Smooth muscle cell (in vitro differentiated cells): Measurements from ENCODE around the gene ZMIZ1. TPM values are rescaled to one million over a fixed set of nuclear protein-coding genes. Genes with fewer than 3 reads are reported as not detected.

Experiments used
- DNase-seq: peaks from one replicate; lab custom pipeline; 2025; ENCODE audit not compliant: unreplicated experiment; lab: John Stamatoyannopoulos, UW
- H2AFZ ChIP-seq: fragments of 200-600 bp; sonication (generic); 2 replicates; pipeline ENCODE4 v1.6.0; 2016; ENCODE audit warnings: antibody characterized with exemption, low read depth, mild to moderate bottlenecking
- H3F3A ChIP-seq: fragments of 200-600 bp; sonication (generic); 2 replicates; pipeline ENCODE4 v1.6.0; 2017; ENCODE audit warnings: antibody characterized with exemption, low read depth
- H3K27ac ChIP-seq: fragments of 200-600 bp; sonication (generic); 2 replicates; pipeline ENCODE4 v1.5.1; 2016; ENCODE audit warnings: low read depth, mild to moderate bottlenecking
- H3K27me3 ChIP-seq: fragments of 200-600 bp; sonication (generic); 2 replicates; pipeline ENCODE4 v1.6.1; 2016; ENCODE audit warnings: low read depth, mild to moderate bottlenecking
- H3K36me3 ChIP-seq: fragments of 200-600 bp; sonication (generic); 2 replicates; pipeline ENCODE4 v1.5.1; 2016; ENCODE audit warnings: low read depth
- H3K4me1 ChIP-seq: fragments of 200-600 bp; sonication (generic); 2 replicates; pipeline ENCODE4 v1.5.1; 2016; ENCODE audit warnings: low read depth
- H3K4me2 ChIP-seq: fragments of 200-600 bp; sonication (generic); 2 replicates; pipeline ENCODE4 v1.6.0; 2016; ENCODE audit warnings: mild to moderate bottlenecking
- H3K4me3 ChIP-seq: fragments of 200-600 bp; sonication (generic); 2 replicates; pipeline ENCODE4 v1.5.1; 2016; ENCODE audit warnings: mild to moderate bottlenecking
- H3K79me2 ChIP-seq: fragments of 200-600 bp; sonication (generic); 2 replicates; pipeline ENCODE4 v1.6.0; 2016; ENCODE audit warnings: low read depth, mild to moderate bottlenecking
- H3K9ac ChIP-seq: fragments of 200-600 bp; sonication (generic); 2 replicates; pipeline ENCODE4 v1.6.0; 2016; ENCODE audit warnings: low read depth
- H3K9me3 ChIP-seq: fragments of 200-600 bp; sonication (generic); replicated peaks from 2 replicates; pipeline ENCODE4 v1.5.1; 2016; ENCODE audit warnings: low read depth
- H4K20me1 ChIP-seq: fragments of 200-600 bp; sonication (generic); 2 replicates; pipeline ENCODE4 v1.6.0; 2016; ENCODE audit warnings: low read depth
- WGBS: methylation state at CpG from one replicate; pipeline ENCODE4 v1.1.7; 2016; ENCODE audit warnings: low lambda C conversion rate; 5-methylcytosine and 5-hydroxymethylcytosine counted together
- polyA plus RNA-seq: library from polyadenylated mRNA; unstranded; fragments of >200 nt; fragmentation: Nextera tagmentation; extraction: Ambion mirVana; gene quantifications from 2 replicates; pipeline ENCODE4 v1.2.1, GENCODE V29; 2016
- total RNA-seq: library from RNA; depleted of rRNA; stranded (reverse); fragments of >200 nt; gene quantifications from 2 replicates; pipeline ENCODE4 v1.2.3, GENCODE V29; 2014
- TF ChIP-seq, protein P1 (sequence below): fragments of 200-600 bp; sonication (generic); IDR thresholded peaks from 2 replicates; pipeline ENCODE4 v1.5.1; 2017; ENCODE audit warnings: borderline replicate concordance, mild to moderate bottlenecking, antibody characterized with exemption; ENCODE audit not compliant: insufficient read depth, poor library complexity, severe bottlenecking

ZMIZ1 gene
- total and polyA plus RNA-seq, 2 experiments from 2014 or later, result 24.2 to 31.3 TPM

GRCh38 chr10:79087721-79088120 lies 19.0 kb downstream of the ZMIZ1 start:
- H3K4me3 ChIP-seq, result no peak overlapping the region
- peaks cover 100% of the 10 kb centered on the region for H3K79me2 ChIP-seq
- no peaks in the 10 kb centered on the region for H3K36me3 ChIP-seq
- peaks cover 100% of the 10 kb centered on the region for H4K20me1 ChIP-seq
- H3K4me1 ChIP-seq, result peaks cover 7% of the 10 kb centered on the region
- 91% methylated on average over 6 of the region's 6 CpGs for whole genome bisulfite sequencing
- H3K27me3 ChIP-seq, result no peaks in the 10 kb centered on the region
- H3K9me3 ChIP-seq, result no peaks in the 10 kb centered on the region
- H3F3A ChIP-seq, result peaks cover 7% of the 10 kb centered on the region
- no peak for DNase-seq
- H3K27ac ChIP-seq, result no peak overlapping the region
- H3K4me2 ChIP-seq, result no peak overlapping the region
- TF ChIP-seq, protein P1, sequence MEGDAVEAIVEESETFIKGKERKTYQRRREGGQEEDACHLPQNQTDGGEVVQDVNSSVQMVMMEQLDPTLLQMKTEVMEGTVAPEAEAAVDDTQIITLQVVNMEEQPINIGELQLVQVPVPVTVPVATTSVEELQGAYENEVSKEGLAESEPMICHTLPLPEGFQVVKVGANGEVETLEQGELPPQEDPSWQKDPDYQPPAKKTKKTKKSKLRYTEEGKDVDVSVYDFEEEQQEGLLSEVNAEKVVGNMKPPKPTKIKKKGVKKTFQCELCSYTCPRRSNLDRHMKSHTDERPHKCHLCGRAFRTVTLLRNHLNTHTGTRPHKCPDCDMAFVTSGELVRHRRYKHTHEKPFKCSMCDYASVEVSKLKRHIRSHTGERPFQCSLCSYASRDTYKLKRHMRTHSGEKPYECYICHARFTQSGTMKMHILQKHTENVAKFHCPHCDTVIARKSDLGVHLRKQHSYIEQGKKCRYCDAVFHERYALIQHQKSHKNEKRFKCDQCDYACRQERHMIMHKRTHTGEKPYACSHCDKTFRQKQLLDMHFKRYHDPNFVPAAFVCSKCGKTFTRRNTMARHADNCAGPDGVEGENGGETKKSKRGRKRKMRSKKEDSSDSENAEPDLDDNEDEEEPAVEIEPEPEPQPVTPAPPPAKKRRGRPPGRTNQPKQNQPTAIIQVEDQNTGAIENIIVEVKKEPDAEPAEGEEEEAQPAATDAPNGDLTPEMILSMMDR, result no peak
- H3K9ac ChIP-seq, result no peak overlapping the region
- no peak overlapping the region for H2AFZ ChIP-seq

DNA sequence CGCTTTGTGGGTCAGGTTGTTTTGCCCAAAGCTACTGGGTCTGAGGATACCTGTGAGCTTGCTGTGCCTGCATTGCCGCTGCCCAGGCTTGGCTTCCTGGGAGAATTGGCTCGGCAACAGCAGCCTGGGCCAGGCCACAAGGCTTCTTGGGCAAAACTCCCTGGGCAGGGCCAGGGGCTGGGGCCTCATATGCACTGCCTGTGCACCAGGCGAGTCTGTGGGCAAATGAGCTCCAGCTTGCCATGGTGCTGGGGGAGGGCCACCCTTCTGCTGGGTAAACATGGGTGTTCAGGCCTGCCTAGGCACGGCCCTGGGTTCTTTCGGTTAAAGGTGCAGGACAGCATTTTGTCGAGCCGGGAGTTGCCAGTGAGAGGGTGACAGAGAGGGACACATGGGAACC lies 19.4 kb downstream of the ZMIZ1 start:
- 97% methylated on average over 8 of the region's 8 CpGs for WGBS
- no peaks in the 10 kb centered on the region for H3K36me3 ChIP-seq
- peaks cover 100% of the 10 kb centered on the region for H4K20me1 ChIP-seq
- peaks cover 100% of the 10 kb centered on the region for H3K79me2 ChIP-seq
- H3K4me3 ChIP-seq, result no peak overlapping the region
- H3F3A ChIP-seq, result peaks cover 5% of the 10 kb centered on the region
- DNase-seq, result no peak
- no peak overlapping the region for H3K9ac ChIP-seq
- H3K27me3 ChIP-seq, result no peaks in the 10 kb centered on the region
- TF ChIP-seq, protein P1, result no peak
- H3K27ac ChIP-seq, result no peak overlapping the region
- H2AFZ ChIP-seq, result no peak overlapping the region
- H3K9me3 ChIP-seq, result no peaks in the 10 kb centered on the region
- H3K4me1 ChIP-seq, result peaks cover 7% of the 10 kb centered on the region
- no peak overlapping the region for H3K4me2 ChIP-seq

- peaks cover 100% of the 10 kb centered on the region for H4K20me1 ChIP-seq
Observed at GRCh38 chr10:79088613-79089355, 20.0 kb downstream of the ZMIZ1 start.

More at GRCh38 chr10:79088613-79089355, 20.0 kb downstream of the ZMIZ1 start:
- Histone ChIP-seq H3K9me3 (no peaks in the 10 kb centered on the region), H3K27me3 (no peaks in the 10 kb centered on the region), H3K4me1 (peaks cover 4% of the 10 kb centered on the region), H3K4me2 (no peak overlapping the region), H3K27ac (no peak overlapping the region), H3K9ac (no peak overlapping the region), H3K4me3 (no peak overlapping the region), H3K79me2 (peaks cover 100% of the 10 kb centered on the region), H2AFZ (no peak overlapping the region), H3K36me3 (no peaks in the 10 kb centered on the region), H3F3A (no peaks in the 10 kb centered on the region)
- DNase-seq, result no peak
- TF ChIP-seq, protein P1, result no peak
- 96% methylated on average over 15 of the region's 15 CpGs for WGBS
